GM23248 (cell line): ENCODE results near the gene MED12L.

Source experiments
- EZH2 ChIP-seq: fragments of 200-600 bp; sonication (generic); IDR thresholded peaks from 2 replicates; pipeline ENCODE4 v1.6.1; 2018; ENCODE audit warnings: antibody characterized with exemption, mild to moderate bottlenecking; ENCODE audit not compliant: insufficient read depth, poor library complexity, severe bottlenecking
- EZH2phosphoT487 ChIP-seq: fragments of 200-600 bp; sonication (generic); IDR thresholded peaks from 2 replicates; pipeline ENCODE4 v1.6.1; 2018; ENCODE audit warnings: antibody characterized with exemption, moderate library complexity, mild to moderate bottlenecking, low read depth; ENCODE audit not compliant: insufficient read depth

DNA sequence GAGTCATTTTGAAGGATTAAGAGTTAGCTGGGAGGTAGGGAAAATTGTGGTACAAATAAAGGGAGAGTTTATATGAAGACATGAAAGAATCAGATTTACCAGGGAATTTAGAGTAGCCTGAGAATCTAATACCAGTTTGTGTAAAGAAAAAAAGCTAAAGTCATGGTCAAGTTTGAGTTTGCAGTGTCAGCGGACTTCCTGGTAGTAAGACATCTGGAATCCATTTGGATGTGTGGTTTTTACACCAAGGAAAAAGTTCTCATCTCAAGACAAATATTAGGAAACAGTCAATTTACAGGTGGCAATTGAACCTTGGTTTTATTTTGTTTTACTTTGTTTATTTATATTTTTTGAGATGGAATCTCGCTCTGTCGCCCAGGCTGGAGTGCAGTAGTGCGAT lies 300.6 kb downstream of the MED12L start:
- TF ChIP-seq EZH2 (no peak), EZH2phosphoT487 (no peak)
